Small intestine (tissue), 7 donors: ENCODE measurements around the gene PLCH2. TPM values are rescaled to one million over a fixed set of nuclear protein-coding genes. Genes with fewer than 3 reads are reported as not detected.

Source experiments
- DNase-seq, 2 donors: peaks; one replicate each; pipeline versions ENCODE4 v3.0.0 to v3.0.0-alpha.2; 2013
- FAIRE-seq: peaks from 2 replicates; lab custom pipeline; 2012; peaks lifted over from hg19 to GRCh38; lab: Jason Lieb, UNC
- H3K27ac ChIP-seq, 3 donors: one replicate each; pipeline ENCODE4 v1.5.1; 2013; ENCODE audit warnings: low read length in 2 of 3, mild to moderate bottlenecking in 2 of 3, control low read depth in 1 of 3, inconsistent platforms in 1 of 3, low read depth in 1 of 3, moderate library complexity in 1 of 3
- H3K27me3 ChIP-seq, 3 donors: one replicate each; pipeline ENCODE4 v1.6.1; 2013; ENCODE audit warnings: low read length in 3 of 3, inconsistent platforms in 1 of 3; ENCODE audit not compliant: control insufficient read depth in 3 of 3, insufficient read depth in 3 of 3
- H3K36me3 ChIP-seq, 3 donors: one replicate each; pipeline ENCODE4 v1.6.1; 2013; ENCODE audit warnings: low read length in 3 of 3, inconsistent platforms in 1 of 3, low read depth in 1 of 3, mild to moderate bottlenecking in 1 of 3, moderate library complexity in 1 of 3; ENCODE audit not compliant: control insufficient read depth in 3 of 3, insufficient read depth in 2 of 3
- H3K4me1 ChIP-seq, 3 donors: one replicate each; pipeline ENCODE4 v1.6.1; 2013; ENCODE audit warnings: low read length in 2 of 3, inconsistent platforms in 1 of 3, low read depth in 1 of 3, mild to moderate bottlenecking in 1 of 3, moderate library complexity in 1 of 3; ENCODE audit not compliant: control insufficient read depth in 3 of 3, insufficient read depth in 2 of 3
- H3K4me3 ChIP-seq, 3 donors: one replicate each; pipeline ENCODE4 v1.5.1; 2013; ENCODE audit warnings: low read length in 3 of 3, control low read depth in 1 of 3, inconsistent platforms in 1 of 3, low read depth in 1 of 3, mild to moderate bottlenecking in 1 of 3, moderate library complexity in 1 of 3
- H3K9me3 ChIP-seq, 2 donors: one replicate each; pipeline ENCODE4 v1.6.1; 2013; ENCODE audit warnings: low read depth in 1 of 2, low read length in 1 of 2; ENCODE audit not compliant: control insufficient read depth in 2 of 2, insufficient read depth in 1 of 2
- WGBS, 3 donors: extraction: QIAGEN DNeasy Blood & Tissue Kit; methylation state at CpG; one replicate each; pipeline ENCODE4 v1.1.7; 2013; 5-methylcytosine and 5-hydroxymethylcytosine counted together
- polyA plus RNA-seq, 4 donors: library from polyadenylated mRNA; stranded (reverse) in 3 of 4; unstranded in 1 of 4; fragments of 200-250 nt in 3 of 4; fragments of 120-200 nt in 1 of 4; gene quantifications; one replicate each; pipeline versions ENCODE4 v1.2.1 to v1.2.3, GENCODE V29; 2013
- donor health status: healthy with polysubstance abuse.
- donor health status: control.
- donor health status: control.
- donor health status: Bipolar disorder and iron deficiency.
- donor health status: healthy.

PLCH2 gene
- polyA plus RNA-seq, 4 donors: 0.22 to 7.1 (median 1.1) TPM

GRCh38 chr1:2512862-2513421 is 36.9 kb downstream of the PLCH2 start:
- no peak overlapping the region for H3K4me3 ChIP-seq
- no peaks in the 10 kb centered on the region for H3K9me3 ChIP-seq
- no peaks in the 10 kb centered on the region for H3K27me3 ChIP-seq
- WGBS, 3 donors: 90 to 93% (median 91%) methylated on average over 28 to 31 of the region's 31 CpGs
- no peak for FAIRE-seq
- DNase-seq: no peak
- no peaks in the 10 kb centered on the region for H3K4me1 ChIP-seq
- peaks cover 31 to 98% (median 42%) of the 10 kb centered on the region in 3 donors for H3K36me3 ChIP-seq
- no peak overlapping the region for H3K27ac ChIP-seq

- Histone ChIP-seq H3K27me3 (no peaks in the 10 kb centered on the region), H3K4me1 (no peaks in the 10 kb centered on the region), H3K4me3 (no peak overlapping the region), H3K27ac (no peak overlapping the region), H3K36me3 (peaks cover 35 to 98% (median 47%) of the 10 kb centered on the region in 3 donors), H3K9me3 (no peaks in the 10 kb centered on the region)
- WGBS, 3 donors: 94 to 95% (median 95%) methylated on average over 39 to 43 of the region's 43 CpGs
- DNase-seq (no peak), FAIRE-seq (no peak)
Measured at GRCh38 chr1:2513939-2514652, 38.0 kb downstream of the PLCH2 start.

GRCh38 chr1:2514863-2515762 is 39.0 kb downstream of the PLCH2 start:
- Histone ChIP-seq H3K4me3 (no peak overlapping the region), H3K27ac (no peak overlapping the region), H3K4me1 (no peaks in the 10 kb centered on the region), H3K9me3 (no peaks in the 10 kb centered on the region), H3K36me3 (peaks cover 36 to 98% (median 41%) of the 10 kb centered on the region in 3 donors), H3K27me3 (no peaks in the 10 kb centered on the region)
- no peak for DNase-seq
- FAIRE-seq: no peak
- WGBS, 3 donors: 90 to 94% (median 92%) methylated on average over 44 to 45 of the region's 45 CpGs

DNA sequence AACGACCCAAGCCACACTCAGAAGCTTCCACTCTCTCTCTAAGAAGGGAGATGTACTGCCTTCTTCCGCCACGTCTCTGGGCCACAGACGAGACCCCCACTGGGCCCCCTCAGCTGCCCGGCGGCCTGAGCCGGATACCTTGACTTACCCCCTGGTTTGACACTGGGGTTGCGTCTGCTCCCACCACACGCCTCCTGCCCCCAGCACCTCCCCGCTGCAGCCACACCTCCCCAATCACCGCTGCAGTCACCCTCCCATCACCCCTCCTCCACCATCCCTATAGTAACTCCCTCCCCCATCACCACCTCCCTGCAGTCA is 39.6 kb downstream of the PLCH2 start:
- no peak for DNase-seq
- Histone ChIP-seq H3K27ac (no peak overlapping the region), H3K36me3 (peaks cover 36 to 98% (median 36%) of the 10 kb centered on the region in 3 donors)

DNA sequence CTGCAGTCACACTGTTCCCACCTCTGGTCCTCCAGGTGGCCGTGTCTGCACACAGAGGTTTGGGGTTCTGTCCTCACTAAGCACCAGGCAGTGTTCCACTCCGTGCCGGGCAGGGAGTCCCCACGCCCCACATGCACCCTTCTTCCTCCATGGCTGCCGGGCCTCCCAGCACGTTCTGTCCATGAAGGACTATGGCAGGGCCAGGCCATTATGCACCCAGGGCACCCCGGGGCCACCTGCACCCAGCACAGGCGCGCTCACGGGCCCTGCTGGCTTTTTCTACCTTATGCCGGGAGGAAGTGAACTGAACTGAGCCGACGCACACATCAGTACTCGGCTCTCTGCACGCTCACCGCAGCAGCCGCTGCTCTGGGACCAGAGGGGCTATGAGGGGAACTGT is 40.0 kb downstream of the PLCH2 start:
- DNase-seq: no peak
- WGBS, 3 donors: 92 to 96% (median 93%) methylated on average over 16 to 17 of the region's 17 CpGs
- no peak overlapping the region for H3K27ac ChIP-seq
- H3K9me3 ChIP-seq: no peaks in the 10 kb centered on the region
- no peak for FAIRE-seq
- no peaks in the 10 kb centered on the region for H3K27me3 ChIP-seq
- peaks cover 34 to 98% (median 37%) of the 10 kb centered on the region in 3 donors for H3K36me3 ChIP-seq
- no peaks in the 10 kb centered on the region for H3K4me1 ChIP-seq
- H3K4me3 ChIP-seq: no peak overlapping the region

More for the DNA sequence above, 39.6 kb downstream of the PLCH2 start:
- 92 to 99% (median 93%) methylated on average over 10 to 11 of the region's 11 CpGs for WGBS, 3 donors
- no peaks in the 10 kb centered on the region for H3K4me1 ChIP-seq
- no peak for FAIRE-seq
- H3K4me3 ChIP-seq: no peak overlapping the region
- H3K9me3 ChIP-seq: no peaks in the 10 kb centered on the region
- no peaks in the 10 kb centered on the region for H3K27me3 ChIP-seq

DNA sequence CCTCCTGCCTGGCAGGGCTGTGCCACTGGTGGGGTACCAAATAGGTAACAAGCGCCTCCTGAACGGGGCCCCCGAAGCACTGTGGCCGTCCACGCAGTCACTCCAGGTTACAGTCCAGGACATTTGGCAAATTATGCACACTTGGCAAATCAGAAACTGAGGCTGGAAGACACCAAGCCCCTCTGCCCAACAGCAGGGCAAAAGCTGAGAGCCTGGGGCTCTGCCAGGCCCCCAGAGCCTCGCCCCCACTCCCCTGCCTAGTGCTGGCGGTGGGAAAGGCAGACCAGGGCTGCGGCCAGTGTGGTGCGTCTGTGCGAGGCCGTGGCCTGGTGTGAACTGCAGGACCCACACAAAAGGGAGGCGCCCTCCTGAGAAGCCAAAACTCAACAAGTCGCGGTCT is 40.9 kb downstream of the PLCH2 start:
- DNase-seq (no peak), FAIRE-seq (no peak)
- Histone ChIP-seq H3K27ac (no peak overlapping the region), H3K4me3 (no peak overlapping the region), H3K27me3 (no peaks in the 10 kb centered on the region), H3K4me1 (no peaks in the 10 kb centered on the region), H3K36me3 (peaks cover 31 to 98% (median 34%) of the 10 kb centered on the region in 3 donors), H3K9me3 (no peaks in the 10 kb centered on the region)
- WGBS, 3 donors: 94 to 96% (median 96%) methylated on average over 13 to 14 of the region's 14 CpGs

- FAIRE-seq (no peak), DNase-seq (no peak)
- H3K9me3 ChIP-seq: no peaks in the 10 kb centered on the region
- no peak overlapping the region for H3K27ac ChIP-seq
- no peaks in the 10 kb centered on the region for H3K27me3 ChIP-seq
- no peak overlapping the region for H3K4me3 ChIP-seq
- H3K4me1 ChIP-seq: no peaks in the 10 kb centered on the region
- peaks cover 27 to 92% (median 30%) of the 10 kb centered on the region in 3 donors for H3K36me3 ChIP-seq
- WGBS, 3 donors: 95 to 96% (median 96%) methylated on average over 17 of the region's 17 CpGs
Measured at GRCh38 chr1:2517966-2518365, 41.9 kb downstream of the PLCH2 start.

- peaks cover 25 to 90% (median 29%) of the 10 kb centered on the region in 3 donors for H3K36me3 ChIP-seq
- DNase-seq (no peak), FAIRE-seq (no peak)
Measured at GRCh38 chr1:2518528-2518927, 42.4 kb downstream of the PLCH2 start.

More at GRCh38 chr1:2518528-2518927, 42.4 kb downstream of the PLCH2 start:
- H3K27ac ChIP-seq: no peak overlapping the region
- H3K9me3 ChIP-seq: no peaks in the 10 kb centered on the region
- peaks cover 0 to under 1% (median 0%) of the 10 kb centered on the region in 3 donors for H3K4me1 ChIP-seq
- H3K27me3 ChIP-seq: no peaks in the 10 kb centered on the region
- H3K4me3 ChIP-seq: no peak overlapping the region
- 96% methylated on average over 26 of the region's 26 CpGs for WGBS, 3 donors
